Natural killer cell (primary cell): ENCODE data around the gene TPM3. TPM values are rescaled to one million over a fixed set of nuclear protein-coding genes. Genes with fewer than 3 reads are reported as not detected.

Experiments
- ATAC-seq, 3 donors: fragments of 150-1000 bp in 2 of 3; fragments of 200-7000 bp in 1 of 3; cut with Tn5 transposase; 1 replicate in 1 of 3; 2 replicates in 2 of 3; pipeline ENCODE4 v1.10.0; 2021; ENCODE audit warnings: mild to moderate bottlenecking in 2 of 3, moderate library complexity in 2 of 3
- DNase-seq, 2 donors: peaks; one replicate each; pipeline versions ENCODE4 v3.0.0 to v3.0.0-alpha.2; 2013 to 2021; ENCODE audit warnings: mixed read lengths in 1 of 2
- H3K27ac ChIP-seq: one replicate; pipeline ENCODE4 v1.5.1; 2013; ENCODE audit warnings: mild to moderate bottlenecking, low read length
- H3K27me3 ChIP-seq: one replicate; pipeline ENCODE4 v1.6.1; 2013; ENCODE audit warnings: low read length; ENCODE audit not compliant: control insufficient read depth, insufficient read depth
- H3K36me3 ChIP-seq: one replicate; pipeline ENCODE4 v1.6.1; 2013; ENCODE audit warnings: low read length; ENCODE audit not compliant: control insufficient read depth, insufficient read depth
- H3K4me1 ChIP-seq: one replicate; pipeline ENCODE4 v1.6.1; 2013; ENCODE audit warnings: low read length; ENCODE audit not compliant: control insufficient read depth, insufficient read depth
- H3K4me3 ChIP-seq: one replicate; pipeline ENCODE4 v1.5.1; 2013; ENCODE audit warnings: low read length
- H3K9me3 ChIP-seq: one replicate; pipeline ENCODE4 v1.6.1; 2013; ENCODE audit warnings: low read length; ENCODE audit not compliant: control insufficient read depth, insufficient read depth
- H3K27ac Mint-ChIP-seq, 2 donors: one replicate each; pipeline ENCODE4 v1.8.0; 2022; ENCODE audit warnings: mild to moderate bottlenecking in 2 of 2, mixed read lengths in 2 of 2, moderate library complexity in 1 of 2
- H3K27me3 Mint-ChIP-seq, 2 donors: one replicate each; pipeline ENCODE4 v1.8.0; 2022; ENCODE audit warnings: low read depth in 2 of 2, mixed read lengths in 2 of 2
- H3K36me3 Mint-ChIP-seq: one replicate; pipeline ENCODE4 v1.8.0; 2022; ENCODE audit warnings: mixed read lengths
- H3K4me1 Mint-ChIP-seq, 2 donors: one replicate each; pipeline ENCODE4 v1.8.0; 2022; ENCODE audit warnings: mixed read lengths in 2 of 2
- H3K4me3 Mint-ChIP-seq: one replicate; pipeline ENCODE4 v1.8.0; 2022; ENCODE audit warnings: mild to moderate bottlenecking, moderate library complexity, mixed read lengths
- H3K9me3 Mint-ChIP-seq, 2 donors: one replicate each; pipeline ENCODE4 v1.8.0; 2022; ENCODE audit warnings: mixed read lengths in 2 of 2
- WGBS: methylation state at CpG from one replicate; pipeline ENCODE4 v1.1.7; 2013; ENCODE audit warnings: missing lambda C conversion rate; ENCODE audit not compliant: insufficient coverage; 5-methylcytosine and 5-hydroxymethylcytosine counted together
- intact Hi-C: fragments of 100-400 bp; cut with micrococcal nuclease; formaldehyde crosslinking; loops from one replicate; pipeline ENCODE4 v1.14.2; 2022
- total RNA-seq, 4 donors: library from RNA; stranded (reverse); fragments of 120-200 nt in 1 of 4; gene quantifications; one replicate each; pipeline versions ENCODE4 v1.2.3 to v1.2.4, GENCODE V29; 2013 to 2022
- TF ChIP-seq, protein P1 (sequence below): fragments of 200-600 bp; IDR thresholded peaks from one replicate; pipeline ENCODE4 v1.8.0; 2022; ENCODE audit warnings: antibody characterized with exemption

TPM3 gene
- total RNA-seq, 3 donors from 2014 or later (not counting 1 experiment from before 2014, with no cell fraction given): 516 to 622 (median 551) TPM

DNA sequence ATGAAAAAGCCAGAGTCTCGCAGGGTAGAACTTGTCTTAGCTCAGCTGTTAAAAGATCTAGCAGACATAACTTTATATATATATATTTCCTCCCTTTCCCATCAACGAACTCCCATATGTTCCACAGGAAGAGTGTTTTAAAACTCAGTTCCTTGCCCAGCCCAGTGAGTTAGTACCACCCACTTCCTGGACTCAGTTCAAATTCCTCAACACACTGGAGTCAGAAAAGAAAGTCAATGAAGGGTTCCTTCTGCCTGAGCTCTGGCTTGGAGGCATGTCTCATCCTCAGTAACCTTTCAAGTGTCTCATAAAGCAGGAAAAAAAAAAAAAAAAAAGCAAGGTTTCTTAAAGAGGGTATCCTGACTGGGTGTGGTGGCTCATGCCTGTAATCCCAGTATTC lies 15.6 kb downstream of the TPM3 start:
- peak in 1 of 2 donors; percentile 33 for DNase-seq
- H3K9me3 ChIP-seq: no peaks in the 10 kb centered on the region
- no peak overlapping the region for H3K27ac ChIP-seq
- no peak overlapping the region for H3K4me3 ChIP-seq
- no peak for ATAC-seq
- Mint-ChIP-seq H3K9me3 (no peaks in the 10 kb centered on the region), H3K36me3 (peaks cover 16% of the 10 kb centered on the region), H3K27ac (peak overlapping the region; percentile 92 to 97), H3K27me3 (no peaks in the 10 kb centered on the region), H3K4me3 (peak overlapping the region; percentile 52), H3K4me1 (peaks cover 60 to 72% of the 10 kb centered on the region in 2 donors)
- H3K27me3 ChIP-seq: no peaks in the 10 kb centered on the region
- H3K36me3 ChIP-seq: peaks cover 45% of the 10 kb centered on the region
- intact Hi-C loops: no loop called here
- TF ChIP-seq, protein P1, sequence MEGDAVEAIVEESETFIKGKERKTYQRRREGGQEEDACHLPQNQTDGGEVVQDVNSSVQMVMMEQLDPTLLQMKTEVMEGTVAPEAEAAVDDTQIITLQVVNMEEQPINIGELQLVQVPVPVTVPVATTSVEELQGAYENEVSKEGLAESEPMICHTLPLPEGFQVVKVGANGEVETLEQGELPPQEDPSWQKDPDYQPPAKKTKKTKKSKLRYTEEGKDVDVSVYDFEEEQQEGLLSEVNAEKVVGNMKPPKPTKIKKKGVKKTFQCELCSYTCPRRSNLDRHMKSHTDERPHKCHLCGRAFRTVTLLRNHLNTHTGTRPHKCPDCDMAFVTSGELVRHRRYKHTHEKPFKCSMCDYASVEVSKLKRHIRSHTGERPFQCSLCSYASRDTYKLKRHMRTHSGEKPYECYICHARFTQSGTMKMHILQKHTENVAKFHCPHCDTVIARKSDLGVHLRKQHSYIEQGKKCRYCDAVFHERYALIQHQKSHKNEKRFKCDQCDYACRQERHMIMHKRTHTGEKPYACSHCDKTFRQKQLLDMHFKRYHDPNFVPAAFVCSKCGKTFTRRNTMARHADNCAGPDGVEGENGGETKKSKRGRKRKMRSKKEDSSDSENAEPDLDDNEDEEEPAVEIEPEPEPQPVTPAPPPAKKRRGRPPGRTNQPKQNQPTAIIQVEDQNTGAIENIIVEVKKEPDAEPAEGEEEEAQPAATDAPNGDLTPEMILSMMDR: no peak
- 14% methylated on average over 2 of the region's 2 CpGs for WGBS
- peaks cover 50% of the 10 kb centered on the region for H3K4me1 ChIP-seq

DNA sequence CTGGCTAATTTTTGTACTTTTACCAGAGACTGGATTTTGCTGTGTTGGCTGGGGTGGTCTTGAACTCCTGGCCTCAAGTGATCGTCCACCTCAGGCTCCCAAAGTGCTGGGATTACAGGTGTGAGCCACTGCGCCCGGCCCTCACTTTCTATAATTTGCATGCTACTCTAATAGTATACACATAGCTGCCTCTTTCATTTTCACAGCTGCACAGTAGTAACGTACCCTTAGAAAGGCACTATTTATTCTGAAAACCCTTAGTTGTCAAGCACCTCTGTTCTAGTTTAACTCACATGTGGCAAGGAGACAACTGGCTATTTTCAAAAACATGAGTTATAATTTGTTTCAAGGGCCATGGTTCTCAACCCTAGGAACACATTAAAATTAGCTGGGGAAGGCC lies 17.2 kb downstream of the TPM3 start:
- H3K4me1 ChIP-seq: peaks cover 35% of the 10 kb centered on the region
- no peak for DNase-seq
- 85% methylated on average over 4 of the region's 4 CpGs for WGBS
- no peaks in the 10 kb centered on the region for H3K27me3 ChIP-seq
- Mint-ChIP-seq H3K36me3 (peaks cover 32% of the 10 kb centered on the region), H3K4me3 (no peak overlapping the region), H3K4me1 (peaks cover 60 to 69% of the 10 kb centered on the region in 2 donors), H3K27me3 (no peaks in the 10 kb centered on the region), H3K9me3 (no peaks in the 10 kb centered on the region), H3K27ac (peak overlapping the region; percentile 40 to 92)
- ATAC-seq: no peak
- no peak overlapping the region for H3K27ac ChIP-seq
- peaks cover 62% of the 10 kb centered on the region for H3K36me3 ChIP-seq
- H3K4me3 ChIP-seq: no peak overlapping the region
- H3K9me3 ChIP-seq: no peaks in the 10 kb centered on the region
- intact Hi-C loops: no loop called here
- TF ChIP-seq, protein P1: no peak

DNA sequence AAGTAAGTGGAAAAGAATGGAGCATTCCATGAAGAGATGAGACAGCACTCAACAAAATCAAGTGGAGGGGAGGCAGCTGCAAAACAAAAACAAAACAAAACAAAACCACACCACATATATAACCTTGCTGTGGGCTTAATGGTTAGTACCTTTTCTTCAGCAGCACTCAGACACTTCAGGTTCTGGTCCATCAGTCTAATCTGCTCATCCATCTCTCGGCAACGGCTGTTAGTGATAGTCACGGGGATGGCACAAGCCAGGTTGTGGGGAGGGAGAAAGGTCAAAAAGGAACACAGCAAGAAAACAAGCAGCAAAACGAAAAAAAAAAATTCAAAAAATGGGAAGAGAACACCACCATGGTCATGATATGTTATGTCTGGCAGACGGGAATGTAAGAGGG lies 20.0 kb downstream of the TPM3 start:
- Histone ChIP-seq H3K9me3 (no peaks in the 10 kb centered on the region), H3K4me1 (peaks cover 11% of the 10 kb centered on the region), H3K27ac (no peak overlapping the region), H3K27me3 (no peaks in the 10 kb centered on the region), H3K36me3 (peaks cover 76% of the 10 kb centered on the region), H3K4me3 (no peak overlapping the region)
- ATAC-seq (no peak), DNase-seq (no peak)
- H3K9me3 Mint-ChIP-seq: no peaks in the 10 kb centered on the region
- peaks cover 39 to 53% of the 10 kb centered on the region in 2 donors for H3K4me1 Mint-ChIP-seq
- H3K27me3 Mint-ChIP-seq: no peaks in the 10 kb centered on the region
- peak overlapping the region; percentile 48 to 79 for H3K27ac Mint-ChIP-seq
- no peak overlapping the region for H3K4me3 Mint-ChIP-seq
- intact Hi-C loops: no loop called here
- WGBS: 94% methylated on average over 5 of the region's 5 CpGs
- TF ChIP-seq, protein P1: no peak
- H3K36me3 Mint-ChIP-seq: peaks cover 44% of the 10 kb centered on the region

DNA sequence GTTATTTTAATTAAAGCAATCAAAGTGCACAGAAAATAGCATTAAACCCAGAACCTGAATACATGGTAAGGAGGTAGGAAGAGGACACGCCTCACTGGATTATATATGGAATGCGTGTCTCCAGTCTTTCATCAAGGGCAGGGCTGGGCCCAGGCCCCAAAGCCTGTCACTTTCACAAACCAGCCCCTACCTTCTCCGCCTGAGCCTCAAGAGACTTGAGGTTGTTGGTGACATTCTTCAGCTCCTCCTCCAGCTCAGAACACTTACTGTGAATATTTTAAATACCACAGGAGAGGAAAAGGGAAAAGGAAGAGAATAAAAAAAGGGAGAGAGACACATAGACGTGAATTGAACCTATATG lies 20.7 kb downstream of the TPM3 start:
- Histone ChIP-seq H3K36me3 (peaks cover 81% of the 10 kb centered on the region), H3K4me1 (peaks cover 5% of the 10 kb centered on the region), H3K9me3 (no peaks in the 10 kb centered on the region), H3K27me3 (no peaks in the 10 kb centered on the region), H3K4me3 (no peak overlapping the region), H3K27ac (no peak overlapping the region)
- Mint-ChIP-seq H3K36me3 (peaks cover 45% of the 10 kb centered on the region), H3K4me1 (peaks cover 36 to 49% of the 10 kb centered on the region in 2 donors), H3K9me3 (no peaks in the 10 kb centered on the region), H3K27ac (peak overlapping the region; percentile 48 to 79), H3K4me3 (no peak overlapping the region), H3K27me3 (no peaks in the 10 kb centered on the region)
- DNase-seq (no peak), ATAC-seq (no peak)
- TF ChIP-seq, protein P1: no peak
- WGBS: 86% methylated on average over 1 of the region's 4 CpGs
- intact Hi-C loops: no loop called here
